ENCODE measurements around the gene KLRC1.
"Not testable (repeated sequence)": the region's sequence is repeated elsewhere in the genome, so short reads cannot be mapped to it uniquely, and the experiment has no call there.

Gene KLRC1

GRCh38 chr12:10448236-10448635 lies 4.9 kb downstream of the KLRC1 start:
- Histone ChIP-seq H3K4me1 (ENCODE audit: low read depth, poor library complexity, severe bottlenecking) (no peaks in the 10 kb centered on the region), H3K79me2 (ENCODE audit: insufficient read depth, low read depth) (no peaks in the 10 kb centered on the region), H2AFZ (ENCODE audit: low read depth) (no peak overlapping the region), H3K27me3 (ENCODE audit: insufficient read depth, low read depth) (no peaks in the 10 kb centered on the region), H3K4me3 (IDR thresholded peaks at IDR 0.05; ENCODE audit: insufficient read depth, low read depth, low read length) (no peak overlapping the region), H3K9ac (no peak overlapping the region), H3K27ac (no peak overlapping the region), H4K20me1 (ENCODE audit: insufficient read depth) (no peaks in the 10 kb centered on the region), H3K4me2 (no peak overlapping the region), H3K36me3 (ENCODE audit: insufficient read depth) (no peaks in the 10 kb centered on the region)
- no peak for TF ChIP-seq CTCF (conservative IDR thresholded peaks at IDR 0.05; ENCODE audit: low read depth, low read length)

GRCh38 chr12:10446052-10446451 lies 7.1 kb downstream of the KLRC1 start:
- H3K4me3 ChIP-seq (IDR thresholded peaks at IDR 0.05; ENCODE audit: insufficient read depth, low read depth, low read length); H3K9ac ChIP-seq; H2AFZ ChIP-seq (ENCODE audit: low read depth); H3K27me3 ChIP-seq (ENCODE audit: insufficient read depth, low read depth); H3K27ac ChIP-seq; H3K79me2 ChIP-seq (ENCODE audit: insufficient read depth, low read depth); H3K4me1 ChIP-seq (ENCODE audit: low read depth, poor library complexity, severe bottlenecking); H3K4me2 ChIP-seq; H3K36me3 ChIP-seq (ENCODE audit: insufficient read depth); H4K20me1 ChIP-seq (ENCODE audit: insufficient read depth): not testable (repeated sequence)

- H3K79me2 ChIP-seq (ENCODE audit: insufficient read depth, low read depth); H3K27ac ChIP-seq; H3K36me3 ChIP-seq (ENCODE audit: insufficient read depth); H3K9ac ChIP-seq; H3K4me2 ChIP-seq; H3K4me3 ChIP-seq (IDR thresholded peaks at IDR 0.05; ENCODE audit: insufficient read depth, low read depth, low read length); H3K27me3 ChIP-seq (ENCODE audit: insufficient read depth, low read depth); H2AFZ ChIP-seq (ENCODE audit: low read depth); H4K20me1 ChIP-seq (ENCODE audit: insufficient read depth); H3K4me1 ChIP-seq (ENCODE audit: low read depth, poor library complexity, severe bottlenecking): not testable (repeated sequence)
Measured at GRCh38 chr12:10441144-10441543, 12.0 kb downstream of the KLRC1 start.

- not testable (repeated sequence) for H3K4me2 ChIP-seq; H3K27ac ChIP-seq; H3K4me1 ChIP-seq (ENCODE audit: low read depth, poor library complexity, severe bottlenecking); H3K9ac ChIP-seq; H2AFZ ChIP-seq (ENCODE audit: low read depth); H3K79me2 ChIP-seq (ENCODE audit: insufficient read depth, low read depth); H3K4me3 ChIP-seq (IDR thresholded peaks at IDR 0.05; ENCODE audit: insufficient read depth, low read depth, low read length); H4K20me1 ChIP-seq (ENCODE audit: insufficient read depth); H3K27me3 ChIP-seq (ENCODE audit: insufficient read depth, low read depth); H3K36me3 ChIP-seq (ENCODE audit: insufficient read depth)
Measured at GRCh38 chr12:10439608-10440274, 13.4 kb downstream of the KLRC1 start.

- H3K79me2 ChIP-seq (ENCODE audit: insufficient read depth, low read depth); H3K36me3 ChIP-seq (ENCODE audit: insufficient read depth); H3K4me2 ChIP-seq; H4K20me1 ChIP-seq (ENCODE audit: insufficient read depth); H3K27ac ChIP-seq; H2AFZ ChIP-seq (ENCODE audit: low read depth); H3K27me3 ChIP-seq (ENCODE audit: insufficient read depth, low read depth); H3K4me1 ChIP-seq (ENCODE audit: low read depth, poor library complexity, severe bottlenecking); H3K9ac ChIP-seq; H3K4me3 ChIP-seq (IDR thresholded peaks at IDR 0.05; ENCODE audit: insufficient read depth, low read depth, low read length): not testable (repeated sequence)
Measured at GRCh38 chr12:10437601-10438000, 15.6 kb downstream of the KLRC1 start.

GRCh38 chr12:10435816-10436215 lies 17.4 kb downstream of the KLRC1 start, which contains the start of gene KLRC2:
Gene KLRC2 (minus strand): TSS chr12:10436010. CDS start chr12:10435986, 24 bp downstream.
- not testable (repeated sequence) for H3K36me3 ChIP-seq (ENCODE audit: insufficient read depth); H3K4me3 ChIP-seq (IDR thresholded peaks at IDR 0.05; ENCODE audit: insufficient read depth, low read depth, low read length); H3K27me3 ChIP-seq (ENCODE audit: insufficient read depth, low read depth); H3K4me2 ChIP-seq; H2AFZ ChIP-seq (ENCODE audit: low read depth); H3K79me2 ChIP-seq (ENCODE audit: insufficient read depth, low read depth); H3K9ac ChIP-seq; H3K27ac ChIP-seq; H3K4me1 ChIP-seq (ENCODE audit: low read depth, poor library complexity, severe bottlenecking); H4K20me1 ChIP-seq (ENCODE audit: insufficient read depth)

- H4K20me1 ChIP-seq (ENCODE audit: insufficient read depth); H3K4me2 ChIP-seq; H3K4me3 ChIP-seq (IDR thresholded peaks at IDR 0.05; ENCODE audit: insufficient read depth, low read depth, low read length); H3K27me3 ChIP-seq (ENCODE audit: insufficient read depth, low read depth); H3K9ac ChIP-seq; H3K4me1 ChIP-seq (ENCODE audit: low read depth, poor library complexity, severe bottlenecking); H2AFZ ChIP-seq (ENCODE audit: low read depth); H3K27ac ChIP-seq; H3K79me2 ChIP-seq (ENCODE audit: insufficient read depth, low read depth); H3K36me3 ChIP-seq (ENCODE audit: insufficient read depth): not testable (repeated sequence)
Measured at GRCh38 chr12:10430623-10431022, 22.6 kb downstream of the KLRC1 start.

- not testable (repeated sequence) for H3K36me3 ChIP-seq (ENCODE audit: insufficient read depth); H2AFZ ChIP-seq (ENCODE audit: low read depth); H3K4me3 ChIP-seq (IDR thresholded peaks at IDR 0.05; ENCODE audit: insufficient read depth, low read depth, low read length); H3K4me2 ChIP-seq; H3K27ac ChIP-seq; H3K27me3 ChIP-seq (ENCODE audit: insufficient read depth, low read depth); H3K4me1 ChIP-seq (ENCODE audit: low read depth, poor library complexity, severe bottlenecking); H4K20me1 ChIP-seq (ENCODE audit: insufficient read depth); H3K79me2 ChIP-seq (ENCODE audit: insufficient read depth, low read depth); H3K9ac ChIP-seq
Measured at GRCh38 chr12:10425938-10426337, 27.2 kb downstream of the KLRC1 start.

GRCh38 chr12:10424260-10424899 lies 28.8 kb downstream of the KLRC1 start:
- not testable (repeated sequence) for H3K9ac ChIP-seq; H3K27ac ChIP-seq; H3K4me3 ChIP-seq (IDR thresholded peaks at IDR 0.05; ENCODE audit: insufficient read depth, low read depth, low read length); H3K27me3 ChIP-seq (ENCODE audit: insufficient read depth, low read depth); H3K79me2 ChIP-seq (ENCODE audit: insufficient read depth, low read depth); H3K4me2 ChIP-seq; H2AFZ ChIP-seq (ENCODE audit: low read depth); H4K20me1 ChIP-seq (ENCODE audit: insufficient read depth); H3K36me3 ChIP-seq (ENCODE audit: insufficient read depth); H3K4me1 ChIP-seq (ENCODE audit: low read depth, poor library complexity, severe bottlenecking)
